Esophagus (tissue), 2 donors: Measurements from ENCODE around the gene GPBAR1. TPM values are rescaled to one million over a fixed set of nuclear protein-coding genes. Genes with fewer than 3 reads are reported as not detected.

Experiments
- polyA plus RNA-seq, 2 donors: library from polyadenylated mRNA; stranded (reverse); fragments of 200-250 nt; gene quantifications; one replicate each; pipeline ENCODE4 v1.2.3, GENCODE V29; 2013
- donor health status: healthy with polysubstance abuse.
- donor health status: Bipolar disorder and iron deficiency.

Gene GPBAR1
- polyA plus RNA-seq, 2 donors, result 0.29 to 0.45 TPM

Other genes with a start within 250 kb of the GPBAR1 start
- under 1 TPM; 0.28 to 0.52 TPM for gene RUFY4, start 191.8 kb upstream of the GPBAR1 start, polyA plus RNA-seq
- gene CXCR2, start 135.0 kb upstream of the GPBAR1 start, polyA plus RNA-seq, result 10 to 100 TPM; 12.0 to 23.8 TPM
- gene CXCR1, start 94.1 kb upstream of the GPBAR1 start, polyA plus RNA-seq, result under 1 TPM; 0.08 to 0.11 TPM
- gene ARPC2, start 43.8 kb upstream of the GPBAR1 start, polyA plus RNA-seq, result 100 to 1,000 TPM; 150 to 426 TPM
- gene AAMP, start 9.1 kb downstream of the GPBAR1 start, polyA plus RNA-seq, result 10 to 100 TPM; 45.0 to 90.4 TPM
- 10 to 100 TPM; 50.1 to 54.9 TPM for gene PNKD, start 9.5 kb downstream of the GPBAR1 start, polyA plus RNA-seq
- 100 to 1,000 TPM; 196 to 231 TPM for gene TMBIM1, start 31.5 kb downstream of the GPBAR1 start, polyA plus RNA-seq
- gene CATIP, start 95.8 kb downstream of the GPBAR1 start, polyA plus RNA-seq, result not detected
- gene SLC11A1, start 121.3 kb downstream of the GPBAR1 start, polyA plus RNA-seq, result 1 to 10 TPM; 1.1 to 1.5 TPM
- gene CTDSP1, start 138.9 kb downstream of the GPBAR1 start, polyA plus RNA-seq, result 10 to 100 TPM; 59.1 to 76.9 TPM
- under 1 TPM; 0.02 to 0.26 TPM for gene VIL1, start 158.1 kb downstream of the GPBAR1 start, polyA plus RNA-seq